Keratinocyte (primary cell): ENCODE results near the gene PLAC1. TPM values are rescaled to one million over a fixed set of nuclear protein-coding genes. Genes with fewer than 3 reads are reported as not detected.

Source experiments
- DNase-seq: peaks from one replicate; pipeline ENCODE4 v3.0.0-alpha.2; 2011; ENCODE audit warnings: low read depth, missing footprints, low spot score
- FAIRE-seq: peaks from 2 replicates; lab custom pipeline; 2011; peaks lifted over from hg19 to GRCh38; lab: Jason Lieb, UNC
- H2AFZ ChIP-seq: 2 replicates; pipeline ENCODE4 v1.6.0; 2012; ENCODE audit warnings: low read length, control low read depth, inconsistent platforms; ENCODE audit not compliant: control insufficient read depth
- H3K27ac ChIP-seq: 2 replicates; pipeline ENCODE4 v1.5.1; 2011; ENCODE audit warnings: low read length; ENCODE audit not compliant: control insufficient read depth, insufficient read depth
- H3K27me3 ChIP-seq: 3 replicates; pipeline ENCODE4 v1.6.0; 2011; ENCODE audit warnings: low read length; ENCODE audit not compliant: control insufficient read depth, insufficient read depth; ENCODE audit errors: extremely low read depth
- H3K36me3 ChIP-seq, 2 experiments: 2 replicates in 1 of 2; 3 replicates in 1 of 2; pipeline ENCODE4 v1.5.1; 2011; ENCODE audit warnings: low read length in 2 of 2, mild to moderate bottlenecking in 1 of 2; ENCODE audit not compliant: control insufficient read depth in 2 of 2, insufficient read depth in 2 of 2; ENCODE audit errors: extremely low read depth in 1 of 2
- H3K4me1 ChIP-seq: 3 replicates; pipeline ENCODE4 v1.5.1; 2011; ENCODE audit warnings: low read length; ENCODE audit not compliant: control insufficient read depth, insufficient read depth; ENCODE audit errors: extremely low read depth
- H3K4me2 ChIP-seq: 3 replicates; pipeline ENCODE4 v1.6.0; 2011; ENCODE audit warnings: low read depth, low read length; ENCODE audit not compliant: control insufficient read depth, insufficient read depth; ENCODE audit errors: extremely low read depth
- H3K4me3 ChIP-seq, 3 experiments: fragments of 200-600 bp in 1 of 3; sonication (generic) in 1 of 3; 2 replicates in 2 of 3; 3 replicates in 1 of 3; pipeline ENCODE4 v1.5.1; 2011 to 2016; ENCODE audit warnings: low read length in 3 of 3, mild to moderate bottlenecking in 3 of 3, control low read depth in 2 of 3, inconsistent platforms in 1 of 3, low read depth in 1 of 3, mixed read lengths in 1 of 3, mixed run types in 1 of 3, moderate library complexity in 1 of 3; ENCODE audit not compliant: control insufficient read depth in 2 of 3, insufficient read depth in 2 of 3; ENCODE audit errors: extremely low read depth in 1 of 3
- H3K79me2 ChIP-seq: 2 replicates; pipeline ENCODE4 v1.6.0; 2012; ENCODE audit warnings: low read length; ENCODE audit not compliant: control insufficient read depth, insufficient read depth
- H3K9ac ChIP-seq: 3 replicates; pipeline ENCODE4 v1.6.0; 2011; ENCODE audit warnings: low read length; ENCODE audit not compliant: control insufficient read depth, insufficient read depth; ENCODE audit errors: extremely low read depth
- H3K9me1 ChIP-seq: 3 replicates; pipeline ENCODE4 v1.6.0; 2011; ENCODE audit warnings: low read length; ENCODE audit not compliant: control insufficient read depth, insufficient read depth; ENCODE audit errors: extremely low read depth
- H3K9me3 ChIP-seq: 2 replicates; pipeline ENCODE4 v1.5.1; 2012; ENCODE audit warnings: low read depth, low read length; ENCODE audit not compliant: control insufficient read depth
- H4K20me1 ChIP-seq: 3 replicates; pipeline ENCODE4 v1.6.0; 2011; ENCODE audit warnings: low read length; ENCODE audit not compliant: control insufficient read depth, insufficient read depth; ENCODE audit errors: extremely low read depth
- EZH2 ChIP-seq: IDR thresholded peaks from one replicate; pipeline ENCODE4 v1.6.1; 2012; ENCODE audit warnings: inconsistent platforms, mild to moderate bottlenecking, low read length, moderate library complexity
- dilution Hi-C: fragments of 300-500 bp; cut with MboI; formaldehyde crosslinking; loops from one replicate; pipeline ENCODE4 v1.7.0; 2020; ENCODE audit warnings: low sequenced_read_pairs; ENCODE audit not compliant: extremely low pct_ligation_motif_present
- polyA plus RNA-seq, 5 experiments: library from polyadenylated mRNA; depleted of rRNA in 3 of 5; stranded (reverse) in 3 of 5; stranded (forward) in 1 of 5; unstranded in 1 of 5; fragments of >200 nt; gene quantifications; 1 replicate in 1 of 5; 2 replicates in 3 of 5; 3 replicates in 1 of 5; pipeline versions ENCODE4 v1.2.1 to v1.2.3, GENCODE V29; 2011 to 2012; ENCODE audit warnings: missing spikeins in 2 of 5, low read depth in 1 of 5, low replicate concordance in 1 of 5
- TF ChIP-seq, protein P1 (sequence below), 3 experiments: IDR thresholded peaks in 1 of 3; conservative IDR thresholded peaks in 1 of 3; optimal IDR thresholded peaks in 1 of 3; 2 replicates in 2 of 3; 3 replicates in 1 of 3; pipeline versions ENCODE3 to v1.5.1; 2011; ENCODE audit warnings: low read length in 3 of 3, mild to moderate bottlenecking in 3 of 3, moderate library complexity in 2 of 3, control low read depth in 1 of 3, inconsistent platforms in 1 of 3; ENCODE audit not compliant: insufficient read depth in 2 of 3; ENCODE audit errors: extremely low read depth in 1 of 3

The PLAC1 gene
- polyA plus RNA-seq, 1 donor (not counting 4 experiments of a cell fraction or from before 2014, with no cell fraction given): 8.5 TPM

DNA sequence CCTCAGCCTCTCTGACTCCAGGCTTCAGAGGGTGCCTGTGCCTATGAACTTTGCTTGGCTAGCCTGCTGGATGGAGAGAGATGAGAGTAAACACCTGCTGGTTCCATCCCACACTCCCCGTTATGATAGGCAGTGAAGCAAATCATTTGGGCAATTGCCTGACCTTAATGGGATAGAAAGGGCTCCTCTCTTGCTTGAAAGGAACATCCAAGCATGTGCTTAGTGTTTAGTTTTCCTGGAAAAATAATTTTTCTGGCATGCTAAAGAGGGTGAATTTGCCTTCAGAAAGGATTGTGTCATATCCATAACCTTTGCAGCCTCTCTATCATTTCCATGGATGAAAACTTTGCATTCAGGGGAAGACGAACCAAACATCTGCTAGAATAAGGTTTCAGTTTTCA, 10.8 kb downstream of the PLAC1 start:
- no peak for FAIRE-seq
- Histone ChIP-seq H3K79me2 (no peaks in the 10 kb centered on the region), H3K9ac (no peak overlapping the region), H3K27ac (no peak overlapping the region), H3K36me3 (no peaks in the 10 kb centered on the region), H2AFZ (no peak overlapping the region), H3K9me1 (no peaks in the 10 kb centered on the region), H3K9me3 (no peaks in the 10 kb centered on the region), H3K4me3 (no peak overlapping the region), H3K4me1 (no peaks in the 10 kb centered on the region), H3K4me2 (no peak overlapping the region), H4K20me1 (no peaks in the 10 kb centered on the region), H3K27me3 (no peaks in the 10 kb centered on the region)
- no peak for TF ChIP-seq EZH2
- TF ChIP-seq, protein P1, sequence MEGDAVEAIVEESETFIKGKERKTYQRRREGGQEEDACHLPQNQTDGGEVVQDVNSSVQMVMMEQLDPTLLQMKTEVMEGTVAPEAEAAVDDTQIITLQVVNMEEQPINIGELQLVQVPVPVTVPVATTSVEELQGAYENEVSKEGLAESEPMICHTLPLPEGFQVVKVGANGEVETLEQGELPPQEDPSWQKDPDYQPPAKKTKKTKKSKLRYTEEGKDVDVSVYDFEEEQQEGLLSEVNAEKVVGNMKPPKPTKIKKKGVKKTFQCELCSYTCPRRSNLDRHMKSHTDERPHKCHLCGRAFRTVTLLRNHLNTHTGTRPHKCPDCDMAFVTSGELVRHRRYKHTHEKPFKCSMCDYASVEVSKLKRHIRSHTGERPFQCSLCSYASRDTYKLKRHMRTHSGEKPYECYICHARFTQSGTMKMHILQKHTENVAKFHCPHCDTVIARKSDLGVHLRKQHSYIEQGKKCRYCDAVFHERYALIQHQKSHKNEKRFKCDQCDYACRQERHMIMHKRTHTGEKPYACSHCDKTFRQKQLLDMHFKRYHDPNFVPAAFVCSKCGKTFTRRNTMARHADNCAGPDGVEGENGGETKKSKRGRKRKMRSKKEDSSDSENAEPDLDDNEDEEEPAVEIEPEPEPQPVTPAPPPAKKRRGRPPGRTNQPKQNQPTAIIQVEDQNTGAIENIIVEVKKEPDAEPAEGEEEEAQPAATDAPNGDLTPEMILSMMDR (optimal IDR thresholded peaks at IDR 0.05 in 1 of 3, IDR thresholded peaks at IDR 0.05 in 1 of 3, conservative IDR thresholded peaks at IDR 0.05 in 1 of 3; ENCODE audit: extremely low read depth in 1 of 3, insufficient read depth in 2 of 3, low read length in 3 of 3): no peak
- dilution Hi-C loops: no loop called here
- DNase-seq: no peak

DNA sequence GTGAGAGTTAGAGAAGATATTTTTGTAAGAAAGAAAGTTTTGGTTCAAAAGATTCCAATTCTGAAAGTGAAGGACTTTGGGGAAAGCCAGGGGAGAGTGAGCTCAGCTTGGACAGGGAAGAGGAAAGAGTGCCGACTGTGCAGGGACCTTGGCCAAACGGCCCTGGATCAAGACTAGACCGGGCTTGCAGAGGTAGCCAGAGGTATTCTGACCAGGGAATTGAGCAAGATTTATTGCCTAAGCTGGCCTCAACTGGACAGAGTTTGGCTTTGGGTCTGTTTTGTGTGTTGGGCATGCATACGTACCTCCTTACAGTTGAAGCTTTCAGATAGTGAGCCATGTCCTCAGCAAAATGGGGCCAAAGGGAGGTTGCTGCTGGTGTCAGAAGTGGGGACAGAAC, 11.6 kb downstream of the PLAC1 start:
- Histone ChIP-seq H3K36me3 (no peaks in the 10 kb centered on the region), H4K20me1 (no peaks in the 10 kb centered on the region), H3K9ac (no peak overlapping the region), H3K9me3 (no peaks in the 10 kb centered on the region), H3K4me2 (no peak overlapping the region), H2AFZ (no peak overlapping the region), H3K9me1 (no peaks in the 10 kb centered on the region), H3K27ac (no peak overlapping the region), H3K79me2 (no peaks in the 10 kb centered on the region), H3K27me3 (no peaks in the 10 kb centered on the region), H3K4me3 (no peak overlapping the region), H3K4me1 (no peaks in the 10 kb centered on the region)
- TF ChIP-seq, protein P1 (optimal IDR thresholded peaks at IDR 0.05 in 1 of 3, IDR thresholded peaks at IDR 0.05 in 1 of 3, conservative IDR thresholded peaks at IDR 0.05 in 1 of 3; ENCODE audit: extremely low read depth in 1 of 3, insufficient read depth in 2 of 3, low read length in 3 of 3): no peak
- TF ChIP-seq EZH2: no peak
- dilution Hi-C loops: no loop called here
- DNase-seq: no peak
- no peak for FAIRE-seq
